Naive thymus-derived CD4-positive, alpha-beta T cell (primary cell): ENCODE data around the gene UBAP1L. TPM values are rescaled to one million over a fixed set of nuclear protein-coding genes. Genes with fewer than 3 reads are reported as not detected.

ENCODE experiments used
- ATAC-seq: fragments of 150-1000 bp; cut with Tn5 transposase; 2 replicates; pipeline ENCODE4 v1.10.0; 2021; ENCODE audit warnings: mild to moderate bottlenecking, moderate library complexity
- CTCF ChIA-PET: fragments of 350-600 bp; sonication (Branson Sonifier 250); formaldehyde crosslinking; loops from one replicate; lab custom pipeline; 2021; ENCODE audit warnings: antibody characterized with exemption; lab: Charles Lee
- POLR2A ChIA-PET: fragments of 350-600 bp; sonication (Branson Sonifier 250); formaldehyde crosslinking; loops from one replicate; lab custom pipeline; 2021; ENCODE audit warnings: antibody characterized with exemption, inconsistent platforms; lab: Charles Lee
- DNase-seq, 9 donors: peaks; one replicate each; pipeline versions ENCODE4 v3.0.0 to v3.0.0-alpha.2; 2020 to 2022; ENCODE audit warnings: mixed read lengths in 1 of 9
- H3K27ac ChIP-seq: one replicate; pipeline ENCODE4 v1.7.0; 2013; ENCODE audit warnings: mild to moderate bottlenecking, low read depth, low read length, moderate library complexity
- H3K27me3 ChIP-seq, 2 donors: one replicate each; pipeline ENCODE4 v1.7.0; 2013; ENCODE audit warnings: low read length in 2 of 2, mild to moderate bottlenecking in 2 of 2, moderate library complexity in 2 of 2; ENCODE audit not compliant: control insufficient read depth in 2 of 2, insufficient read depth in 2 of 2
- H3K36me3 ChIP-seq, 3 experiments: 1 replicate in 2 of 3; 2 replicates in 1 of 3; pipeline ENCODE4 v1.7.0; 2013; ENCODE audit warnings: low read length in 3 of 3, mild to moderate bottlenecking in 3 of 3, moderate library complexity in 1 of 3; ENCODE audit not compliant: insufficient read depth in 3 of 3, control insufficient read depth in 2 of 3
- H3K4me1 ChIP-seq, 2 donors: one replicate each; pipeline ENCODE4 v1.7.0; 2013; ENCODE audit warnings: low read length in 2 of 2, mild to moderate bottlenecking in 2 of 2, moderate library complexity in 1 of 2; ENCODE audit not compliant: control insufficient read depth in 2 of 2, insufficient read depth in 2 of 2
- H3K4me3 ChIP-seq: 2 replicates; pipeline ENCODE4 v1.7.0; 2013; ENCODE audit warnings: mild to moderate bottlenecking, low read length
- H3K9me3 ChIP-seq, 3 experiments: 1 replicate in 2 of 3; 2 replicates in 1 of 3; pipeline ENCODE4 v1.7.0; 2013; ENCODE audit warnings: low read length in 3 of 3; ENCODE audit not compliant: control insufficient read depth in 2 of 3
- H3K27ac Mint-ChIP-seq, 9 donors: one replicate each; pipeline ENCODE4 v1.8.0; 2020 to 2022; ENCODE audit warnings: mixed read lengths in 9 of 9, mild to moderate bottlenecking in 8 of 9, moderate library complexity in 5 of 9, inconsistent platforms in 2 of 9
- H3K27me3 Mint-ChIP-seq, 5 donors: one replicate each; pipeline ENCODE4 v1.8.0; 2021 to 2022; ENCODE audit warnings: mixed read lengths in 5 of 5, mild to moderate bottlenecking in 1 of 5
- H3K36me3 Mint-ChIP-seq, 5 donors: one replicate each; pipeline ENCODE4 v1.8.0; 2020 to 2022; ENCODE audit warnings: mixed read lengths in 5 of 5, mild to moderate bottlenecking in 3 of 5, inconsistent platforms in 1 of 5
- H3K4me1 Mint-ChIP-seq, 7 donors: one replicate each; pipeline ENCODE4 v1.8.0; 2020 to 2022; ENCODE audit warnings: mixed read lengths in 7 of 7, mild to moderate bottlenecking in 3 of 7, inconsistent platforms in 1 of 7
- H3K4me3 Mint-ChIP-seq, 10 donors: one replicate each; pipeline ENCODE4 v1.8.0; 2020 to 2022; ENCODE audit warnings: mild to moderate bottlenecking in 10 of 10, mixed read lengths in 10 of 10, moderate library complexity in 6 of 10, inconsistent platforms in 2 of 10
- H3K9me3 Mint-ChIP-seq, 11 donors: one replicate each; pipeline ENCODE4 v1.8.0; 2020 to 2022; ENCODE audit warnings: mixed read lengths in 11 of 11, mild to moderate bottlenecking in 4 of 11, inconsistent platforms in 1 of 11, moderate library complexity in 1 of 11
- intact Hi-C, 2 donors: fragments of 100-400 bp; cut with micrococcal nuclease; formaldehyde crosslinking; loops; one replicate each; pipeline ENCODE4 v1.15.1; 2023
- polyA plus RNA-seq, 2 donors: library from polyadenylated mRNA; unstranded; fragments of 300-500 nt; fragmentation: Illumina TruSeq; gene quantifications; one replicate each; pipeline ENCODE4 v1.2.3, GENCODE V29; 2021
- total RNA-seq, 6 experiments: library from RNA in 5 of 6; stranded (reverse) in 5 of 6; gene quantifications; 1 replicate in 5 of 6; 2 replicates in 1 of 6; pipeline ENCODE4 v1.2.3 and lab custom pipeline; 2021 to 2026

UBAP1L gene
- total and polyA plus RNA-seq, 7 experiments from 2014 or later, result 0.09 to 17.1 (median 12.1) TPM

DNA sequence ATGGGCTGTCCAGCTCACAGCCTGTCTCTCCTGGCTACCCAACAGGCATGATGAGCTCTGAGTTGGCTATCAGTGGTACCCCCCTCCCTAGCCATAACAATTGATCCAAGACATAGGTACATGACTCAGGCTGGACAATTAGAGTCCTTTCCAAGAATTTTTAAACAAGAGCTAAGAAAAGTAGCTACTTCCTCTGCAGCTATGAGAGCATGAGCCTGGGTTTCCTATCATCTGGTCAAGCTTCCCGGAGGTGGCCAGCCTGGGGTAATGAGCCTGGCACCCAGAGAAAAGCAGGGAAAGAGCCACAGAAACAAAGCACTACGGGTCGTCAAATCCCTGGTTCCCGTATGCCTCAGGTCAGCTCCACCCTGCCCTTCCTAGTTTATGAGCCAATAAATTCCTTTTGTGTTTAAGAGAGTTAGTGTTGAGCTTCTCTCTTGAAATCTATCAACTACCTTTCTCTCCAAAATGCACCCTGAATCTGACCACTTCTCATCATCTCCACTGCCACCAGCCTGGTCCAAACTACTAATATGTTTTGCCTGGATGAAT lies 72.1 kb downstream of the UBAP1L start:
- Mint-ChIP-seq H3K4me1 (peaks cover 0 to 3% (median 0%) of the 10 kb centered on the region in 7 donors), H3K27me3 (peaks cover 0 to 12% (median 4%) of the 10 kb centered on the region in 5 donors), H3K9me3 (no peaks in the 10 kb centered on the region), H3K27ac (no peak overlapping the region), H3K36me3 (no peaks in the 10 kb centered on the region), H3K4me3 (no peak overlapping the region)
- Histone ChIP-seq H3K27me3 (no peaks in the 10 kb centered on the region), H3K27ac (no peak overlapping the region), H3K4me1 (no peaks in the 10 kb centered on the region), H3K4me3 (no peak overlapping the region), H3K36me3 (no peaks in the 10 kb centered on the region), H3K9me3 (no peaks in the 10 kb centered on the region)
- DNase-seq (no peak), ATAC-seq (no peak)
- intact Hi-C loops, result no loop called here
- CTCF ChIA-PET, result interaction anchor here (1.0 to 1.2 kb wide), 2 partner anchors 9 to 255 kb away, joined by 3 to 5 read pairs; no protein-coding TSS in a partner anchor
- POLR2A ChIA-PET, result no interaction called here

Other genes with a start within 250 kb of the UBAP1L start
- gene ANKDD1A, start 203.3 kb downstream of the UBAP1L start, total RNA-seq, result 1 to 10 TPM; 3.3 to 9.3 (median 4.0) TPM
- 1 to 10 TPM in 1 of 2 donors, under 1 TPM in 1; 0.20 to 2.0 TPM for gene ANKDD1A, start 203.3 kb downstream of the UBAP1L start, polyA plus RNA-seq
- 10 to 100 TPM; 42.5 to 72.3 (median 60.0) TPM for gene SPG21, start 125.3 kb downstream of the UBAP1L start, total RNA-seq
- gene SPG21, start 125.3 kb downstream of the UBAP1L start, polyA plus RNA-seq, result 100 to 1,000 TPM; 123 to 140 TPM
- 10 to 100 TPM in 4 of 5 experiments, 1 to 10 TPM in 1; 7.1 to 24.8 (median 12.7) TPM for gene MTFMT, start 85.6 kb downstream of the UBAP1L start, total RNA-seq
- gene MTFMT, start 85.6 kb downstream of the UBAP1L start, polyA plus RNA-seq, result 10 to 100 TPM; 19.7 to 21.5 TPM
- not detected for gene SLC51B, start 69.8 kb downstream of the UBAP1L start, total RNA-seq
- gene SLC51B, start 69.8 kb downstream of the UBAP1L start, polyA plus RNA-seq, result not detected
- not detected for gene RASL12, start 47.2 kb downstream of the UBAP1L start, total RNA-seq
- gene RASL12, start 47.2 kb downstream of the UBAP1L start, polyA plus RNA-seq, result not detected
- gene KBTBD13, start 38.5 kb downstream of the UBAP1L start, total RNA-seq, result not detected
- gene KBTBD13, start 38.5 kb downstream of the UBAP1L start, polyA plus RNA-seq, result not detected
- gene PDCD7, start 18.6 kb upstream of the UBAP1L start, total RNA-seq, result 10 to 100 TPM; 23.0 to 38.6 (median 36.9) TPM
- 10 to 100 TPM; 10.6 to 26.5 TPM for gene PDCD7, start 18.6 kb upstream of the UBAP1L start, polyA plus RNA-seq
- gene CLPX, start 70.1 kb upstream of the UBAP1L start, total RNA-seq, result 10 to 100 TPM; 33.4 to 56.3 (median 51.1) TPM
- 10 to 100 TPM; 34.1 to 37.0 TPM for gene CLPX, start 70.1 kb upstream of the UBAP1L start, polyA plus RNA-seq
- gene CILP, start 96.3 kb upstream of the UBAP1L start, total RNA-seq, result under 1 TPM; 0.05 to 0.49 (median 0.44) TPM
- gene CILP, start 96.3 kb upstream of the UBAP1L start, polyA plus RNA-seq, result under 1 TPM in 1 of 2 donors, not detected in 1; 0.10 TPM
- 10 to 100 TPM; 10.9 to 21.5 (median 15.7) TPM for gene PARP16, start 171.7 kb upstream of the UBAP1L start, total RNA-seq
- 10 to 100 TPM; 28.1 to 45.7 TPM for gene PARP16, start 171.7 kb upstream of the UBAP1L start, polyA plus RNA-seq
- gene RNU5A-1, start 180.9 kb upstream of the UBAP1L start, total RNA-seq, result not detected
- not detected for gene RNU5A-1, start 180.9 kb upstream of the UBAP1L start, polyA plus RNA-seq
- 10 to 100 TPM in 1 of 5 experiments, not detected in 4; 18.9 TPM for gene RNU5B-1, start 189.5 kb upstream of the UBAP1L start, total RNA-seq
- not detected for gene RNU5B-1, start 189.5 kb upstream of the UBAP1L start, polyA plus RNA-seq